Upper lobe of left lung (tissue), 4 donors: ENCODE results near the gene CEP41.

Experiments
- POLR2A ChIP-seq, 4 donors: fragments of 450-650 bp; IDR thresholded peaks; one replicate each; pipeline ENCODE4 v1.5.1; 2016 to 2017; ENCODE audit warnings: antibody characterized with exemption in 4 of 4, mild to moderate bottlenecking in 2 of 4
- TF ChIP-seq, protein P1 (sequence below), 6 experiments: fragments of 450-650 bp in 4 of 6; fragments of 200-600 bp in 2 of 6; sonication (generic) in 2 of 6; IDR thresholded peaks; one replicate each; pipeline ENCODE4 v1.5.1; 2016 to 2019; ENCODE audit warnings: antibody characterized with exemption in 6 of 6

GRCh38 chr7:130379532-130379920, 61.3 kb downstream of the CEP41 start:
- TF ChIP-seq, protein P1, sequence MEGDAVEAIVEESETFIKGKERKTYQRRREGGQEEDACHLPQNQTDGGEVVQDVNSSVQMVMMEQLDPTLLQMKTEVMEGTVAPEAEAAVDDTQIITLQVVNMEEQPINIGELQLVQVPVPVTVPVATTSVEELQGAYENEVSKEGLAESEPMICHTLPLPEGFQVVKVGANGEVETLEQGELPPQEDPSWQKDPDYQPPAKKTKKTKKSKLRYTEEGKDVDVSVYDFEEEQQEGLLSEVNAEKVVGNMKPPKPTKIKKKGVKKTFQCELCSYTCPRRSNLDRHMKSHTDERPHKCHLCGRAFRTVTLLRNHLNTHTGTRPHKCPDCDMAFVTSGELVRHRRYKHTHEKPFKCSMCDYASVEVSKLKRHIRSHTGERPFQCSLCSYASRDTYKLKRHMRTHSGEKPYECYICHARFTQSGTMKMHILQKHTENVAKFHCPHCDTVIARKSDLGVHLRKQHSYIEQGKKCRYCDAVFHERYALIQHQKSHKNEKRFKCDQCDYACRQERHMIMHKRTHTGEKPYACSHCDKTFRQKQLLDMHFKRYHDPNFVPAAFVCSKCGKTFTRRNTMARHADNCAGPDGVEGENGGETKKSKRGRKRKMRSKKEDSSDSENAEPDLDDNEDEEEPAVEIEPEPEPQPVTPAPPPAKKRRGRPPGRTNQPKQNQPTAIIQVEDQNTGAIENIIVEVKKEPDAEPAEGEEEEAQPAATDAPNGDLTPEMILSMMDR (IDR thresholded peaks at IDR 0.05) = no peak
- no peak for TF ChIP-seq POLR2A (IDR thresholded peaks at IDR 0.05)
